Midbrain (tissue), 1 donor: ENCODE data around the gene SERINC4.
A peak's percentile ranks its signal among the peaks of the same experiment; 100 is the strongest.
"Not testable (repeated sequence)": the region's sequence is repeated elsewhere in the genome, so short reads cannot be mapped to it uniquely, and the experiment has no call there.

ENCODE experiments used
- DNase-seq: peaks from one replicate; lab custom pipeline; 2025; lab: John Stamatoyannopoulos, UW

SERINC4 gene

DNA sequence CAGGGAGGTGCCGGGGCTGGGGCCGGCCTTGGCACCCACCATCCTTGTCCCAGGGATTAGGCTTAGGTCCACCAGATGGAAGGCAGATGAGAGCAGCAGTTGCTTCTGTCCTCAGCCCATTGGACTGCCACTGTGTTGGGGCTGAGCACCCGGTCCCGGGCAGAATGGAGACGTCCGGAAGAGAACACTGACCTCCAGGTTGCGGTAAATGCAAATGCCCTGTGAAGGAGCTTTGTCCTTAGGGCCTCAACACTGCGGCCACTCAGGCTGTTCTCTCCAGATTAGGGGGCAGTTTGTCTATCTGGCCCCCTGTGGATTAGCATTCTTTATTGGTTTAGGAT, at the start of gene SERINC4:
Gene SERINC4, minus strand, starts transcription at position 276 of the 341 bp plus-strand sequence. Its CDS starts 234 bp downstream, at position 42.
- no peak for DNase-seq

DNA sequence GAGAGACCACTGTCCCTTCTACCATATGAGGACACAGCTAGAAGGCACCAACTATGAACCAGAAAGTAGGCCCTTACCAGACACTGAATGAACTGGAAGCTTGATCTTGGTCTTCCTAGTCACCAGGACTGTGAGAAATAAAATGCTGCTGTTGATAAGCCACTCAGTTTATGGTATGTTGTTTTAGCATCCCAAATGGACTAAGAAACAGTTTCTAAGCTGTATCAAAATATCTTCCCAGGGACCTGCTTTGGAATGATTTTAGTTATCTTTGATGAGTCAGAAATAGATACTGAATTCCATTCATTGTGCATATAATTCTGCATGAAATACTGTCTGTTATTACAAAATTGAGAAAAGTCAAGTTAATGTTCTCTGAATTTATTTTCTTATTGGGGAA, 45.4 kb upstream of the SERINC4 start:
- no peak for DNase-seq

DNA sequence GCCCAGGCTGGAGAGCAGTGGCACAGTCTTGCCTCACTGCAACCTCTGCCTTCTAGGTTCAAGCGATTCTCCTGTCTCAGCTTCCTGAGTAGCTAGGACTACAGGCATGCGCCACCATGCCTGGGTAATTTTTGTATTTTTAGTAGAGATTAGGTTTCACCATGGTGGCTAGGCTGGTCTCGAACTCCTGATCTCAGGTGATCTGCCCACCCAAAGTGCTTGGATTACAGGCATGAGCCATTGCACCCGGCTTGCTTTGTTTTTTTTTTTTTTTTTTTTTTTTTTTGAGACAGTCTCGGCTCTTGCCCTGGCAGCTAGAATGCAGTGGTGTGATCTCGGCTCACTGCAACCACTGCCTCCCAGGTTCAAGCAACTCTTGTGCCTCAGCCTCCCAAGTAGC, 32.5 kb upstream of the SERINC4 start:
- not testable (repeated sequence) for DNase-seq

DNA sequence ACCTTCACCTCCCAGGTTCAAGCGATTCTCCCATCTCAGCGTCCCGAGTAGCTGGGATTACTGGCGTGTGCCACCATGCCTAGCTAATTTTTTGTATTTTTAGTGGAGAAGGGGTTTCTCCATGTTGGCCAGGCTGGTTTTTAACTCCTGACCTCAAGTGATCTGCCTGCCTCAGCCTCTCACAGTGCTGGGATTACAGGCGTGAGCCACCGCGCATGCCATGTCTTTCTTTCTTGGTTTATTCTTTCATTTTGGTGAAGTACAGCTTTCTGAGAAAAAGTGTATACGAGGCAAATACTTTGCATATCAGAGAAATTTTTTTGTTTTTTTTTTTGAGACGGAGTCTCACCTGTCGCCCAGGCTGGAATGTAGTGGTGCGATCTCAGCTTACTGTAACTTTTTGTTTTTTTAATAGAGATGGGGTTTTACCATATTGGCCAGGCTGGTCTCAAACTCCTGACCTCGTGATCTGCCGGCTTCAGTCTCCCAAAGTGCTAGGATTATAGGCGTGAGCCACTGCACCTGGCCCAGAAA, 31.6 kb upstream of the SERINC4 start:
- not testable (repeated sequence) for DNase-seq

DNA sequence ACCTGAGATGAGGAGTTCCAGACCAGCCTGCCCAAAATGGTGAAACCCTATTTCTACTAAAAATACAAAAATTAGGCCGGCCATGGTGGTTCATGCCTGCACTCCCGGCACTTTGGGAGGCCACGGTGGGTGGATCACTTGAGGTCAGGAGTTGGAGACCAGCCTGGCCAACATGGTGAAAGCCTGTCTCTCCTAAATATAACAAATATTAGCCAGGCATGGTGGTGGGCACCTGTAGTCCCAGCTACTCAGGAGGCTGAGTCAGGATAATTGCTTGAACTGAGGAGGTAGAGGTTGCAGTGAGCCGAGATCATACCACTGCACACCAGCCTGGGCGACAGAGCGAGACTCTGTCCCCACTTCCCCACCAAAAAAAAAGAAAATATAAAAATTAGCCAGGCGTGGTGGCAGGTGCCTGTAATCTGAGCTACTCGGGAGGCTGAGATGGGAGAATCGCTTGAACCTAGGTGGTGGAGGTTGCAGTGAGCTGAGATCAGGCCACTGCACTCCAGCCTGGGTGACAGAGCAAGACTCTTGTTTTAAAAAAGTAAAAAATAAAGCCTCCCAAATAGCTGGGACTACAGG, 30.8 kb upstream of the SERINC4 start:
- not testable (repeated sequence) for DNase-seq

DNA sequence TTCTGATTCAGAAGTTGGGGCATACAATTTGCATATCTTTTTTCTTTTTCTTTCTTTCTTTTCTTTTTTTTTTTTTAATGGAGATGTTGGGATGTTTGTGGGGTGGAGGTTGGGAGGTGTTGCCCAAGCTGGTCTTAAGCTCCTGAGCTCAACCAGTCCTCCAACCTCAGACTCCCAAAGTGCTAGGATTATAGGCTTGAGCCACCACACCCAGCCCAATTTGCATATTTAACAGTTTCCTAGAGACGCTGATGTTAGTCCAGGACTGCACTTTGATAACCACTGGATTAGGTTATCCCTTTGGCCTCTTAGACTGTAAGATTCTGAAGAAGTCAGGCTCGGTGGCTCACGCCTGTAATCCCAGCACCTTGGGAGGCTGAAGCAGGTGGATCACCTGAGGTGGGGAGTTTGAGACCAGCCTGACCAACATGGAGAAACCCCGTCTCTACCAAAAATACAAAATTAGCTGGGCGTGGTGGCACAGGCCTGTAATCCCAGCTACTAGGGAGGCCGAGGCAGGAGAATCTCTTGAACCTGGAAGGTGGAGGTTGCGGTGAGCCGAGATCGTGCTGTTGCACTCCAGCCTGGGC, 30.0 kb upstream of the SERINC4 start:
- DNase-seq = not testable (repeated sequence)

DNA sequence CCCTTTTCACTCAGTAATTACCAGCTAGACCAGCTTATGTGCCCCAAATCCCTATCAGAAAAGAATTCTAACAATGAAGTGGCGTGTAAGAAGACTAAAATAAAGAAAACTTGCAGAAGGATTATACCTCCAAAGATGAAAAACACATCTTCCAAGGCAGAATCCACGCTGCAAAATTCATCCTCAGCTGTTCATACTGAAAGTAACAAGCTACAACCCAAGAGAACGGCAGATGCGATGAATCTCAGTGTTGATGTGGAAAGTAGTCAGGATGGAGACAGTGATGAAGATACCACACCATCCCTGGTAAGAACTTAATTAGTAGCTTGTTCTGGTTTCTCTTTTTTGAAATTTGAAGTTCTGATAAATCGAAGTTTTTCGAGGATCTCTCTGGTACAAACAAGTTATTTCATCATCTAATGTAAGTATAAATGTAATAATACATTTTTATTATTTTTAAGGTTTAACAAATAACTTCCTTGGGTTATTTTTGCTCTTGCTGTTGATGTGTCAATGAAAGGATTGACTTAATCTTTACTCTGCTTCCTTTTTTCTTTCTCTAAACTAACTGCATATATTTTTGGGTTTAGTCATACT, 28.1 kb upstream of the SERINC4 start:
- DNase-seq = no peak

DNA sequence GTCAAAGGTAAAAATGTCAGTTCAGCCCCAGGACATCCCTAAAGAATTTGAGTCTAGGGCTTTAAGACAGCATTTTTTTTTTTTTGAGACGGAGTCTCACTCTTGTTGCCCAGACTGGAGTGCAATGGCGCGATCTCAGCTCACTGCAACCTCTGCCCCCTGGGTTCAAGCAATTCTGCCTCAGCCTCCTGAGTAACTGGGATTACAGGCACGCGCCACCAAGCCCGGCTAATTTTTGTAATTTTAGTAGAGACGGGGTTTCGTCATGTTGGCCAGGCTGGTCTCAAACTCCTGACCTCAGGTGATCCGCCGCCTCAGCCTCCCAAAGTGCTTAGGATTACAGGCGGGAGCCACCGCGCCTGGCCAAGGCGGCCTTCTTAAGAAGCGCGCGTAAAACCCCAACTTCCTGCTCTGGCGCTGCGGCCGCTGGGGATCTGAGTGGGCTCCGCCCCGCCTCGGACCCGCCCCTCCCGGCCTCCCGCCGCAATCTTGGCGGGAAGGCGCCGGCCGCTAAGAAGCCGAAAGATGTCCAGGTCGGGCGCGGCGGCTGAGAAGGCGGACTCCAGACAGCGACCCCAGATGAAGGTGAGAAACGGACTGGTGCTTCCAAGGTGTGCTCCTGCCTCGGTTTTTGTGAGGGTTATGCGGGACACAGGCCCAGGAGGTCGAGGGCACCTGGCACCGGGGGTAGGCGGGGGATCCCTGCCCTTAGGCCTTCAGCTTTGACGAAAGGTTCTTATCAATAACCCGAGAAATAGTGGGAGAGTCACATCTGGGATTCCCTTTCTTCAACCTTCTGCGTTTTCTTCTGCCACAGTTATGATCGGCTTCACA, 26.7 kb upstream of the SERINC4 start, which contains the start of gene WDR76:
Gene WDR76, plus strand, starts transcription at position 495 of the 834 bp plus-strand sequence. Its CDS starts 31 bp downstream, at position 526.
- peak; percentile 52 for DNase-seq

DNA sequence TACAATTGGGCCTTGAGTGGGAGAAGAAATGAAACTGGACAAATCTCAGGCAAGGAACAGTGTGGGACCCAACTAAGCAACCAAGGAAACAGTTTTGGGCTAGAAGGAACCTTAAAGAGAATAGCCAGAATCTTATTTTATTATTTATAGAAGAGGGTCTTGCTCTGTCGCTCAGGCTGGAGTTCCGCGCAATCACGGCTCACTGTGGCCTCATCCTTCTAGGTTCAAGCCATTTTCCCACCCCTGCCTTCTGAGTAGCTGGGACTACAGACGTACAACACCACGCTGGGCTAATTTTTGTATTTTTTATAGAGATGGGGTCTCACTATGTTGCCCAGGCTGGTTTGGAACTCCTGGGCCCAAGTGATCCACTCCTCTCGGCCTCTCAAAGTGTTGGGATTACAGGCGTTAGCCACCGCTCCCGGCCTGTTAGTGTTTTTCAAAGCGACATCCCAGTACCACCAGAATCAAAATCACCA, 26.0 kb upstream of the SERINC4 start:
- no peak for DNase-seq

DNA sequence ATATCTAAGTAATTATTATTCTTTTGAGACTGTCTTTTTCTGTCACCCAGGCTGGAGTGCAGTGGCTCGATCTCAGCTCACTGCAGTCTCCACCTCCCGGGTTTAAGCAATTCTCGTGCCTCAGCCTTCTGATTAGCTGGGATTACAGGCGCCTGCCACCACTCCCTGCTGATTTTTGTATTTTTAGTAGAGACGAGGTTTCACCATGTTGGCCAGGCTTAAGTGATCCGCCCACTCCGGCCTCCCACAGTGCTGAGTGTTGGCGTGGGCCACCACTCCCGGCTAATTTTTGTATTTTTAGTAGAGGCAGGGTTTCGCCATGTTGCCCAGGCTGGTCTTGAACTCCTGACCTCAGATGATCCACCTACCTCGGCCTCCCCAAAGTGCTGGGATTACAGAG, 25.3 kb upstream of the SERINC4 start:
- not testable (repeated sequence) for DNase-seq

DNA sequence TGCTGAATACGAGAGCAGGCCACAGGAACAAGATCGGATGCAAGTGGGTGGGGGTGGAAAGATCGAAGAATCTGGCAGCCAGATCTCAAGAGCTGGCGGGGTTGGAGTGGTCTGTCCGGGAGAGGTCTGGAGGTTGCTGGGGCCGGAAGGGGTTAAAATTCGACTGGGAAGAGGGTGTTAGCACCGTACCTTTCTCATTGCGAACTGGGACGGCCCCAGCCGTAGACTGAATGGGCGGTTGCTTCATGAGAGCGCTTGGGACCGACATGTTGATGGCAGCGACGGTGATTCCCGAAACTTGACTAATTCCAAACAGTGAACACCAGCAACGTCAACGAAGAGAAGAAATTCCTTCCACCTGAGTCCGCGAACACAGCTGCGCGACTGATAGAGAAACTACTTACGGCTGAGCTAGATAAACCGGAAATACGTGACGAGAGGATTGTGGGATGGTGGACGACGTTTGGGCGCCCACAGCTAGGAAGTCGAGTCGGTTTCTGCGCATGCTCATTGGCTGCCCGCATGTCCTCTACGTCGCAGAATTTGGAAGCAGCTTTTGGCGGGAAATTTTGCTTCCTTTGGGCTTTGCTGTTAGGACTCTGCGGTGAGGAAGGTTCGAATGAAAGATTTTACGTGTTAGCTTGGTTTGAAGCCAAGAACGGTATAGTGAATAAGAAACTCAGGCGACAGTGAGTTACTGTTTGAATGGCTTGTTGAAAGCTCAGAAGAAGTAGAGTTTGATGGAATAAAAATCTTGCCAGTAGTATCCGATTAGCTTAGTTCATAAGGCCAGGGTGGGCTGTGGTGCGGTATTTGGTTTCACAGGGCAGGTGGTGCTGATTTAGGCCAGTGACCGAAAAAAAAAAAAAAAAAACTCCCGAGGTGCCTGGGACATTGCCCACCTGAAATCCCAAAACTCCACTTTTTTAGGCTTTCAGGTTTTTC, 24.6 kb upstream of the SERINC4 start, which contains the start of gene MFAP1:
Gene MFAP1, minus strand, starts transcription at position 389 of the 945 bp plus-strand sequence. Its CDS starts 121 bp downstream, at position 268.
- DNase-seq = peak; percentile 98

DNA sequence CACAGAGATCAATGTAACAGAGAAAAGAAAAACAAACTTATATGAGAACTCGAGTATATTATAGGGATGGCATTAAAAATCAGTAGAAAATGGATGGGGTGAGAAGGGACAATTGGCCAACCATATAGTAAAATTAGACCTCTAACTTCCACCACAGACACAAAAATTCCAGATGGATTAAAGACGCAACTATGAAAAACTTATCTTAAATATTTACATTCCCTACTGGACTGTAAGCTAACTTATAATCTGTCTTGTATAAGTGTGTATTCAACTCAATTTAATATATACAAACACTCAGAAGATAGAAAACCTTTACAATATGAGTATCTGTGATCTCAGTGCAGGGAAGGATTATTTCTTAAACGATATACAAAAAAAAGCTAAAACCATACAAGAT, 21.5 kb upstream of the SERINC4 start:
- no peak for DNase-seq

DNA sequence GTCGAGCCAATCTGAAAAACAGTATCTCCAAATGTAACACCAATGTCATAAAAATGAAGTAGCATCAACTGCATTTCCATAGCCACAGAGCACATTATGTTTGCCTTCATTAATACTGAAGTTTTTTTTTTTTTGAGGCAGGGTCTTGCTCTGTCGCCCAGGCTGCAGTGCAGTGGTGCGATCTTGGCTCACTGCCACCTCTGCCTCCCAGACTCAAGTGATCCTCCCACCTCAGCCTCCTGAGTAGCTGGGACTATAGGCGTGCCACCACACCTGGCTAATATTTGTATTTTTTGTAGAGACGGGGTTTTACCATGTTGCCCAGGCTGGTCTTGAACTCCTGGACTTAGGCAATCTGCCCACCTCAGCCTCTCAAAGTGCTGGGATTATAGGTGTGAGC, 15.0 kb upstream of the SERINC4 start:
- DNase-seq = not testable (repeated sequence)

DNA sequence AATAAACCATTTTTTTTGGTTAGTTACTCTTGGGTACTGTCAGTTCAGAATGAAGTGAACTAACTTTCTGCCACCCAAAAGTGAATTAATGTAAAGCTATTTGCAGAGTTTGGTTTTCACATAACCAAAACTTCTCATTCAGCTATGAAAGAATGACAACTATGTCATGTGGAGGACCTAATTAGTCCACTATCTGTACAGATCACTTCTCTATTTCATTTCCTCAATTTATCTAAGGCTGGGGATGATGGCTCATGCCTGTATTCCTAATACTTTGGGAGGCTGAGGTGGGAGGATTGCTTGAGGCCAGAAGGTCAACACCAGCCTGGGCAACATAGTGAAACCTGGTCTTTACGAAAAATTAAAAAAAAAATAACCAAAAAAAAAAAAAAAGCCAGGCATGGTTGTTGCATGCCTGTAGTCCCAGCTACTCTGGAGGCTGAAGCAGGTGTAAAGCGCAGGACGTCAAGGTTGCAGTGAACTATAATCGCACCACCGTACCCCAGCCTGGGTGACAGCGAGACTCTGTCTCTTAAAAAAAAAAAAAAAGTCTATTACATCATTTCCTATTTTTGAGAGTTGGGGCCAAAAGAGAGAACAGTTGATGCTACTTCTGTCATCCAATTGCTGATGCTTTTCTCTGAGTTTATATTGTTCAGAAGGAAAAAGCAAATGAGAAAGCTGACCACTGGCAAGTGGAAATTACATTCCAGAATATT, 9.1 kb upstream of the SERINC4 start:
- DNase-seq = no peak

DNA sequence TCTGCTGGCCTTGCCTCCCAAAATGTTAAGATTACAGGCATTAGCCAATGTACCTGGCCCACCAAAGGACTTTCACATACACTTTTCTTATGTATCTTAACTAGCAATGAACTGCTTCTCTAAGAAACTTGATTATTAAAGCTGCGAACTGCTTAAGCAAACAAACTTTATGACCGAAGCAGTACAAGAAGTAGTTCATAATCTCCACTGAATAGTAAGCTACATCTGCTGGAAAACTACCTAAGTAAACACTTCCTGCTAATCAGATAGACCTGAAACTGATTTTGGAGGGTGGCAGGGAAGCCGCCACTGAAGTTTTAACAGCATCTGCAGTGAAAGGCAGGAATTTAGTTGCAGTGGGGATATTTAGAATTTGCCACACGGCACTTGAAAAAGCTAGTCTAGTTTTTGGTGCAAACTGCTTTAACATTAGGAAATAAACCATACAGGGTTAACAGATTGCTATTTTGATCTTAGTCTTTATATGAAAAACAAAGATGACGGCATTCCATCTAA, 8.5 kb upstream of the SERINC4 start:
- no peak for DNase-seq

DNA sequence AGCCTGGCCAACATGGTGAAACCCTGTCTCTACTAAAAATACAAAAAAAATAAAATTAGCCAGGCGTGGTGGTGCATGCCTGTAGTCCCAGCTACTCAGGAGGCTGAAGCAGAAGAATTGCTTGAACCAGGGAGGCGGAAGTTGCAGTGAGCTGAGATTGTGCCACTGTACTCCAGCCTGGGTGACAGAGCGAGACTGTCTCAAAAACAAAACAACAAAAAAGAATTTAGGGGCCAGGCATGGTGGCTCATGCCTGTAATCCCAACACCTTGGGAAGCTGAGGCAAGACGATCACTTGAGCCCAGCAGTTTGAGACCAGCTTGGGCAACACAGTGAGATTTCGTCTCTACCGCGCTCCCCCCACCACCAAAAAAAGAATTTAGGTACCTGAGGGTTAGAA, 2.7 kb upstream of the SERINC4 start:
- DNase-seq = not testable (repeated sequence)

DNA sequence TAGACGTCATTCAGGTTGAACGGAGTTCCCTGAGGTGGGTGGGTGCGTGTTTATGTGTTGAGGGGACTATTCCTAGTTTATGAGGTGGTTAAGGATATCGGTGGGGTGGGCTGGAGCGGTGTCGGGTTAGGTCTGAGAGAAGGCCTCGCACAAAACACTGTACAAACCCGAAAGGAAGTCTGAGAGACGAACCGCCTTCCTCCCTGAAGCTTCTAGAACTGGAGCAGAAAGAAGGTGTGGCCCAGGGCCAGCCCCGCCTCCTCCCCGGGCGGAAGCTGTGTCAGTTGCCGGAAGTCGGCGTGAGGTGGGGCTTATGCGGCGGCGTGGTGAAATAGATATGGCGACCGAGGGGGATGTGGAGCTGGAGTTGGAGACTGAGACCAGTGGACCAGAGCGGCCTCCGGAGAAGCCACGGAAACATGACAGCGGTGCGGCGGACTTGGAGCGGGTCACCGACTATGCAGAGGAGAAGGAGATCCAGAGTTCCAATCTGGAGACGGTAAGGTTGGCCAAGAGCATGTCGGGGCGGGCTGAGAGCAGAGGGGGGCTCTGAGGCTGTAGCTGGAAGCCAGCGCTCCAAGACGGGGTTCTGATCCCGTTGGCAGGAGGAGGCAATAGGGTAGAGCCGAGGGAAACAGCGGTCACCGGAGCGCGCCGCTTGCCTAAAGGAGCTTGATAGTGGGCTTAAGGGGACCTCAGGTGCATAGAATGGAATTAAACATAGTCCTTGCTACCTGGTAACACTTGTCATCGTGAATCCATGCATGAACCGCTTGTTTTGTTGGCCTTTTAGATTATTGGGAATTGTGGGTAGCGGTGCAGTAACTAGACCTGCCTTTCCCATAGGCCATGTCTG, 494 bp upstream of the SERINC4 start, which contains the start of gene HYPK:
Gene HYPK, plus strand, starts transcription at position 314 of the 856 bp plus-strand sequence. Its CDS starts 24 bp downstream, at position 338.
- peak; percentile 96 for DNase-seq

DNA sequence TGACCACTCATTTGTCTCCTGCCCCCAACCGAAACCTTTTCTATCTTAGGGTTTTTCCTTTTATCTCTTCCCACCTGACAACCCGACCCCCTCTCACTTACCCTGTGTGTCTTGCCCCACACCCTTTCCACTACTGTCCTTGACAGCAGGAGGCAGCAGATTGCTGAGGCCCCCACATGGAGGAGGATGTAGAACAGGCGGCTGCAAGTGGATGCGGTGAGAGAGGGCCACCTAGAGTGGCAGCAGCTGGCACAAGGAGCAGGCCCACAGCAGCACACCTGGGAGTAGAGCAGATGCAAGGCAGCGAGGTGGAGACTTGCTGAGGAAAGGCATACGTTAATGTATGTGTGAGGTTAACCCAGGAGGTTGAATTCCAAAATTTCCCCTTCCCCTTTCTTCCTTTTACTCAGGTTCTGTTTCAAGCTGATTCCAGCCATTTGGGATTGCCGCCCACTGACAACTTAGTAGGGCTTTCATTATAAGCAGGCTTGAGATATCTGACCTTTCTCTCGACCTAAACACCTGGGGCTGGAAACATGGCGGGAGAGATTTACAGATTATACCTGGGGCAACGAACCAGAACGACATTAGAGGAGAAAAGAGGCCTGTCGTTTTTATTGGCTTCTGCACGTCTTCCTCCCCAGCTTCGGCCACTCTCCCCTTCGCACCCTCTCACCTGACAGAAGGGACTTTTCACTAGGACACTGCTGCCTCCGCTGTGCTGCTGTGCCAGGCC, 643 bp downstream of the SERINC4 start:
- DNase-seq = no peak
